Measurements from ENCODE around the gene YTHDC1.

- TF ChIP-seq EZH2 (IDR thresholded peaks at IDR 0.05; ENCODE audit: borderline replicate concordance): no peak
- TF ChIP-seq, protein P1, sequence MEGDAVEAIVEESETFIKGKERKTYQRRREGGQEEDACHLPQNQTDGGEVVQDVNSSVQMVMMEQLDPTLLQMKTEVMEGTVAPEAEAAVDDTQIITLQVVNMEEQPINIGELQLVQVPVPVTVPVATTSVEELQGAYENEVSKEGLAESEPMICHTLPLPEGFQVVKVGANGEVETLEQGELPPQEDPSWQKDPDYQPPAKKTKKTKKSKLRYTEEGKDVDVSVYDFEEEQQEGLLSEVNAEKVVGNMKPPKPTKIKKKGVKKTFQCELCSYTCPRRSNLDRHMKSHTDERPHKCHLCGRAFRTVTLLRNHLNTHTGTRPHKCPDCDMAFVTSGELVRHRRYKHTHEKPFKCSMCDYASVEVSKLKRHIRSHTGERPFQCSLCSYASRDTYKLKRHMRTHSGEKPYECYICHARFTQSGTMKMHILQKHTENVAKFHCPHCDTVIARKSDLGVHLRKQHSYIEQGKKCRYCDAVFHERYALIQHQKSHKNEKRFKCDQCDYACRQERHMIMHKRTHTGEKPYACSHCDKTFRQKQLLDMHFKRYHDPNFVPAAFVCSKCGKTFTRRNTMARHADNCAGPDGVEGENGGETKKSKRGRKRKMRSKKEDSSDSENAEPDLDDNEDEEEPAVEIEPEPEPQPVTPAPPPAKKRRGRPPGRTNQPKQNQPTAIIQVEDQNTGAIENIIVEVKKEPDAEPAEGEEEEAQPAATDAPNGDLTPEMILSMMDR (IDR thresholded peaks at IDR 0.05; ENCODE audit: poor library complexity): no peak
- no peak for TF ChIP-seq EZH2phosphoT487 (IDR thresholded peaks at IDR 0.05; ENCODE audit: low read depth, severe bottlenecking, unreplicated experiment)
Observed at GRCh38 chr4:68272380-68272779, 77.5 kb downstream of the YTHDC1 start.
